ENCODE data around the gene PPP2R2B.

DNA sequence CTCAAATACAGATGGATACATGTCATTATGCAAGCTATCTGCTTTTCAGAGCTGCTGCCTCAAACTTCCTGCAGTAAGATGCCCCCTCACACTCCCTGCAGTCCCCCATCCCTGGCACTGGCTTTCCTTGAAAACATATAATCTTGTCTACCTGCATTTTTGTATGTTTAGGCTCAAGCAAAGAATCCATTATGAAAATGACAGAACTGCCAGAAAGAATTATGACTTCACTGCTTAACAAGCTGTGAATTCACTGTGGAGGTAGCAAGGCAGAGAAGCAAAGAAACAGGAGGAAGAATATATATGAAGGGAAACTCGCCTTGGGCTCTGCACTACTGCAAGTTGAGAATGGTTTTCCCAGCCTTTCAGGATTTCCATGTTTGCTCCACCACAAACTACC, 39.4 kb upstream of the PPP2R2B start:
- no peak for TF ChIP-seq TARDBP (IDR thresholded peaks at IDR 0.05)
- no peak for TF ChIP-seq ZNF384 (IDR thresholded peaks at IDR 0.05)
- no peak for TF ChIP-seq FOXM1 (IDR thresholded peaks at IDR 0.05; ENCODE audit: borderline replicate concordance)
